GM12874 (cell line): ENCODE measurements around the gene GOSR2.

Experiments used
- CTCF ChIP-seq: IDR thresholded peaks from 2 replicates; pipeline ENCODE4 v1.5.1; 2011; ENCODE audit warnings: low read depth, mild to moderate bottlenecking, control low read depth, low read length, moderate library complexity; ENCODE audit not compliant: insufficient read depth

GOSR2 gene

GRCh38 chr17:46958041-46958591 lies 35.2 kb downstream of the GOSR2 start:
- no peak for TF ChIP-seq CTCF

GRCh38 chr17:46960152-46960551 lies 37.2 kb downstream of the GOSR2 start:
- TF ChIP-seq CTCF = no peak

GRCh38 chr17:46962374-46962790 lies 39.4 kb downstream of the GOSR2 start:
- no peak for TF ChIP-seq CTCF

GRCh38 chr17:46963571-46963970 lies 40.6 kb downstream of the GOSR2 start:
- TF ChIP-seq CTCF = no peak

GRCh38 chr17:46964315-46965265 lies 41.6 kb downstream of the GOSR2 start:
- TF ChIP-seq CTCF = no peak

- no peak for TF ChIP-seq CTCF
These were observed 45.4 kb downstream of the GOSR2 start for GRCh38 chr17:46968224-46968834.

- no peak for TF ChIP-seq CTCF
These were observed 45.9 kb downstream of the GOSR2 start for GRCh38 chr17:46968896-46969295.
